Measurements from ENCODE around the gene UBL3.

The UBL3 gene

DNA sequence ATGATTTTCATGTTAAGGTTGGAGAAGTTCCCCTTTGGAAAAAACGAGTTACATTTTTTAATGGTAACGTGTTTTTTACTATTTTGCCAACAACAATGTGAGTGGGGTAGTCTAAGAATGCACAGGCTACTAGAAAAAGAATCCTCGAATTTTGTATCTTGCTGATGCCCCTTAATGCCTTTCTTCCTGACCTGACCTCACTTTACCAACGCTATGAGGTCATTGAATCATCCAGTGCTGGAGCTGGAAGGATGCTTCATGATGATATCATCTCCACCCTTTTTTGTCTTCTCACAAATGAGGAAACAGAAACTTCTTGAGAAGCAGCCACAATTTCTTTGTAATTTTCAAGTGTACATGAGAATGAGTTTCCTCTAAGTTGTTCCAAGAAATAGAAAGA, 8.2 kb upstream of the UBL3 start:
- TF ChIP-seq, protein P1, sequence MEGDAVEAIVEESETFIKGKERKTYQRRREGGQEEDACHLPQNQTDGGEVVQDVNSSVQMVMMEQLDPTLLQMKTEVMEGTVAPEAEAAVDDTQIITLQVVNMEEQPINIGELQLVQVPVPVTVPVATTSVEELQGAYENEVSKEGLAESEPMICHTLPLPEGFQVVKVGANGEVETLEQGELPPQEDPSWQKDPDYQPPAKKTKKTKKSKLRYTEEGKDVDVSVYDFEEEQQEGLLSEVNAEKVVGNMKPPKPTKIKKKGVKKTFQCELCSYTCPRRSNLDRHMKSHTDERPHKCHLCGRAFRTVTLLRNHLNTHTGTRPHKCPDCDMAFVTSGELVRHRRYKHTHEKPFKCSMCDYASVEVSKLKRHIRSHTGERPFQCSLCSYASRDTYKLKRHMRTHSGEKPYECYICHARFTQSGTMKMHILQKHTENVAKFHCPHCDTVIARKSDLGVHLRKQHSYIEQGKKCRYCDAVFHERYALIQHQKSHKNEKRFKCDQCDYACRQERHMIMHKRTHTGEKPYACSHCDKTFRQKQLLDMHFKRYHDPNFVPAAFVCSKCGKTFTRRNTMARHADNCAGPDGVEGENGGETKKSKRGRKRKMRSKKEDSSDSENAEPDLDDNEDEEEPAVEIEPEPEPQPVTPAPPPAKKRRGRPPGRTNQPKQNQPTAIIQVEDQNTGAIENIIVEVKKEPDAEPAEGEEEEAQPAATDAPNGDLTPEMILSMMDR (IDR thresholded peaks at IDR 0.05; ENCODE audit: low read depth, low read length): no peak
- no peak overlapping the region for H3K4me3 ChIP-seq (replicated peaks in 1 of 2; ENCODE audit: low read depth in 2 of 2, low read length in 2 of 2)
- DNase-seq (ENCODE audit: low read depth in 2 of 2): peak in 1 of 2 donors; percentile 44

DNA sequence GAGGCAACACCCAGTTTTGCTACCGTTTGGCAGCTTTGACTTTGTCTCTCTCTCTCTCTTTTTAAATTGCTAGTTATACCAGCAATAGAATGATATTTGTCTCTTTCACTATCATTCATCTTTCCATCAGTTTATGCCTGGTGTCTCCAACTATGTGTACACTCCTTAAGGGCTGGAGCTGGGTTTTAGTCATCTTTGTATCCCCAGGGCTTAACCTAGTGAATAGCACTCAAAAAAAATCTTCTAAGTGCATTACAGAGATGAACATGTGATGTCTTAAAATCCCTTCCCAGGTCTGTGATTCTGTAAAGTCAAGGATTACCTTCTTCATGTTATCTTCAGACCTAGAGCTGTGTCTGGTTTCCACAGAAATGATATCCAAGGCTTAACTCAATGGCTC, 7.8 kb upstream of the UBL3 start:
- H3K4me3 ChIP-seq (replicated peaks in 1 of 2; ENCODE audit: low read depth in 2 of 2, low read length in 2 of 2): no peak overlapping the region
- TF ChIP-seq, protein P1 (IDR thresholded peaks at IDR 0.05; ENCODE audit: low read depth, low read length): no peak

DNA sequence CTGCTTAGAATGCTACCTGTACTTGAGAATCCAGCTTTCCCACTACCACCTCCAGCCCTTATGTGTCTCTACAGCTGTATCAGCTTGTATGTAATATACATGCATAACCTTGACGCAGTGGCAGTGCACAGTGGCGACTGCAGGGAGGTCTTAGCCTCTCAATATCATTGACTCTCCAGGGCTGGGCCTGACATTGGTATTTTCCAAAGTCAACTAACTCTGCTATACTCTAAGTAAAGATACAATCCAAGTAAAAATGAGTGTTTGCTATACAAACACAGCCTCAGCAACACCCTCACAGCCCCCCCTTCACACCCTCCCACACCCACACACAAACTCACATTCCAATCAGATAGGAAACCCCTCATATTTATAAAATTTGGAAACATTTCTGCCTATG, 6.7 kb upstream of the UBL3 start:
- TF ChIP-seq, protein P1 (IDR thresholded peaks at IDR 0.05; ENCODE audit: low read depth, low read length): no peak
- H3K4me3 ChIP-seq (replicated peaks in 1 of 2; ENCODE audit: low read depth in 2 of 2, low read length in 2 of 2): no peak overlapping the region
- no peak for DNase-seq (ENCODE audit: low read depth in 2 of 2)

More for the DNA sequence above, 7.8 kb upstream of the UBL3 start:
- DNase-seq (ENCODE audit: low read depth in 2 of 2): peak in 1 of 2 donors; percentile 9

DNA sequence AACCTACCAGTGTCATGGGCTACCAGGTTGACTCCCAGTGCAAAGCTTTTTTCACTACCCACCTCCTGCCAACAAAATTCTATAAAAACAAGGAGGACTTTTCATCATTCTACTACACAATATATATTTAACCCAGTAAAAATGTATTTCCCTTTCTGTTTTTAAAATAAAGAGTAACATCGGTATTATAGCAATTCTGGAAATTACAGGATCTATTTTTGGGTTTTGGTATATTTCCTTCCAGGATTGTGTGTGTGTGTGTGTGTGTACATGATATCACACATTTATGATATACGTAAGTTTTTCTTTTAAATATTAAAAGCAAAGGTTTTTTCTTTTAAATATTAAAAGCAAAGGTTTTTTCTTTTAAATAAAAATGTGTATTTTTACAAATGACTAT, 6.0 kb upstream of the UBL3 start:
- no peak for DNase-seq (ENCODE audit: low read depth in 2 of 2)
- TF ChIP-seq, protein P1 (IDR thresholded peaks at IDR 0.05; ENCODE audit: low read depth, low read length): no peak
- no peak overlapping the region for H3K4me3 ChIP-seq (replicated peaks in 1 of 2; ENCODE audit: low read depth in 2 of 2, low read length in 2 of 2)

DNA sequence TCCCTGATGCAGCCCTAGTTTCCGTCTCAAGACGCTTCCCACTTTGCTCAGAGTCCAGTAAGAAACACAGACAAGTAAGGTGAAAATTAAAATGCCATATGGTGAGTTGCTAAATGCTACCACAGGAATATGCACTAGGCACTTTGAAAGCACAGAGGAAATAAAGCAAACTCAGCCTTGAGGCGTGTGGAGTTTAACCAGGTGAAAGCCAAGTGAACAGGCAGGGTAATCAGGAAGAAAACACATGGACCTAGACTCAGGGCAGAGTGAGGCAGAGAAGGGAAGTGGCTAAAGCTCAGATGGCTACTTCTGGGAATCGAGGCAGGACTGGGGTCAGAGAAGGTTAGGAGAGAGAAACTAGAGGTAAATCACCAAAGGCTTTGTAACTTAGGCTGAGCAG, 5.4 kb upstream of the UBL3 start:
- DNase-seq (ENCODE audit: low read depth in 2 of 2): no peak
- no peak overlapping the region for H3K4me3 ChIP-seq (replicated peaks in 1 of 2; ENCODE audit: low read depth in 2 of 2, low read length in 2 of 2)
- TF ChIP-seq, protein P1 (IDR thresholded peaks at IDR 0.05; ENCODE audit: low read depth, low read length): no peak

DNA sequence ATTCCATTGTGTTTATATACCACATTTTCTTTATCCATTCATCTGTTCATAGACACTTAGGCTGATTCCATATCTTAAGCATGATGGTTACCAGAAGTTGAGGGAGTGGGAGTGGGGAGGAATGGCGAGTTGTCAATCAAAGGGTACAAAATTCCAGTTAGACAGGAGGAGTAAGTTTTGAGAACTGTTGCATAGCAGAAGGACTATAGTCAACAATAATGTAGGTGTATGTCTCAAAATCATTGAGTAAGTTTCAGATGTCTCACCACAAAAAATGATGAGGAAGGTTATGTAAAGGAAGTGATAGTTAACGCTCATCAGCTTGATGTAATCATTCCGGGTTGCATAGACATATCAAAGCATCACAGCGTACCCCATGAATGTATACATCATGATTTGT, 4.6 kb upstream of the UBL3 start:
- no peak for DNase-seq (ENCODE audit: low read depth in 2 of 2)
- no peak overlapping the region for H3K4me3 ChIP-seq (replicated peaks in 1 of 2; ENCODE audit: low read depth in 2 of 2, low read length in 2 of 2)
- TF ChIP-seq, protein P1 (IDR thresholded peaks at IDR 0.05; ENCODE audit: low read depth, low read length): no peak

DNA sequence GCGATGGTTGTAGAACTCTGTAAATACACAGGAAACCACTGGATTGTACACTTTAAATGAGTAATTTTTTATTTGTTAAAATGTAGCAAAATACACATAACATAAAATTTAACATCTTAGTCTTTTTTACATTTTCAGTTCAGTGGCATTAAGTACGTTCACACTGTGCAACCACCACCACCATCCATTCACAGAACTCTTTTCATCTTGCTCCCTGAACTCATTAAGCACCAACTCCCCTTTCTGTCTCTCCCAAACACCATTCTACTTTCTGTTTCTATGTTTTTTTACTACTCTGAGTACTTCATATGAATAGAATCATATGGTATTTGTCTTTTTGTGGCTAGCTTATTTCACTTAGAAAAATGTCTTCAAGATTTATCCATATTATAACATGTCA, 2.7 kb upstream of the UBL3 start:
- TF ChIP-seq, protein P1 (IDR thresholded peaks at IDR 0.05; ENCODE audit: low read depth, low read length): no peak
- no peak for DNase-seq (ENCODE audit: low read depth in 2 of 2)
- H3K4me3 ChIP-seq (replicated peaks in 1 of 2; ENCODE audit: low read depth in 2 of 2, low read length in 2 of 2): no peak overlapping the region
